Activated CD8-positive, alpha-beta T cell treated with anti-CD3 and anti-CD28 coated beads for 36 hours (primary cell): Measurements from ENCODE around the gene ZFHX3. TPM values are rescaled to one million over a fixed set of nuclear protein-coding genes. Genes with fewer than 3 reads are reported as not detected.

Experiments
- ATAC-seq: fragments of 200-7000 bp; cut with Tn5 transposase; one replicate; pipeline ENCODE4 v1.10.0; 2021; ENCODE audit warnings: mild to moderate bottlenecking, moderate library complexity
- CTCF ChIA-PET: fragments of 350-600 bp; sonication (Branson Sonifier 250); formaldehyde crosslinking; loops from one replicate; lab custom pipeline; 2021; ENCODE audit warnings: antibody characterized with exemption; lab: Charles Lee
- POLR2A ChIA-PET: fragments of 350-600 bp; sonication (Branson Sonifier 250); formaldehyde crosslinking; loops from one replicate; lab custom pipeline; 2021; ENCODE audit warnings: antibody characterized with exemption; lab: Charles Lee
- DNase-seq: peaks from one replicate; pipeline ENCODE4 v3.0.0-alpha.2; 2020
- H3K27ac Mint-ChIP-seq: one replicate; pipeline ENCODE4 v1.8.0; 2021; ENCODE audit warnings: mild to moderate bottlenecking, mixed read lengths
- H3K27me3 Mint-ChIP-seq: one replicate; pipeline ENCODE4 v1.8.0; 2021; ENCODE audit warnings: mixed read lengths
- H3K36me3 Mint-ChIP-seq: one replicate; pipeline ENCODE4 v1.8.0; 2021; ENCODE audit warnings: low read depth, mixed read lengths
- H3K4me1 Mint-ChIP-seq: one replicate; pipeline ENCODE4 v1.8.0; 2021; ENCODE audit warnings: low read depth, mixed read lengths
- H3K4me3 Mint-ChIP-seq: one replicate; pipeline ENCODE4 v1.8.0; 2021; ENCODE audit warnings: mild to moderate bottlenecking, moderate library complexity, mixed read lengths
- H3K9me3 Mint-ChIP-seq: one replicate; pipeline ENCODE4 v1.8.0; 2021; ENCODE audit warnings: mixed read lengths
- CTCF ChIP-seq: fragments of 200-600 bp; IDR thresholded peaks from one replicate; pipeline ENCODE4 v1.8.0; 2022; ENCODE audit warnings: antibody characterized with exemption, mild to moderate bottlenecking
- intact Hi-C: fragments of 100-400 bp; cut with micrococcal nuclease; formaldehyde crosslinking; loops from one replicate; pipeline ENCODE4 v1.10.0; 2022
- total RNA-seq, 2 experiments: library from RNA; stranded (reverse); gene quantifications; one replicate each; pipeline ENCODE4 v1.2.3, GENCODE V29; 2021

Gene ZFHX3
- total RNA-seq, 2 experiments from 2014 or later, result 0.16 to 0.25 TPM

GRCh38 chr16:72945611-72946010 lies 102.3 kb downstream of the ZFHX3 start:
- Mint-ChIP-seq H3K36me3 (no peaks in the 10 kb centered on the region), H3K4me3 (no peak overlapping the region), H3K27ac (no peak overlapping the region), H3K27me3 (no peaks in the 10 kb centered on the region), H3K9me3 (no peaks in the 10 kb centered on the region), H3K4me1 (no peaks in the 10 kb centered on the region)
- DNase-seq, result no peak
- intact Hi-C loops, result no loop called here
- ChIA-PET POLR2A (no interaction called here), CTCF (no interaction called here)
- ATAC-seq, result no peak
- TF ChIP-seq CTCF, result no peak

DNA sequence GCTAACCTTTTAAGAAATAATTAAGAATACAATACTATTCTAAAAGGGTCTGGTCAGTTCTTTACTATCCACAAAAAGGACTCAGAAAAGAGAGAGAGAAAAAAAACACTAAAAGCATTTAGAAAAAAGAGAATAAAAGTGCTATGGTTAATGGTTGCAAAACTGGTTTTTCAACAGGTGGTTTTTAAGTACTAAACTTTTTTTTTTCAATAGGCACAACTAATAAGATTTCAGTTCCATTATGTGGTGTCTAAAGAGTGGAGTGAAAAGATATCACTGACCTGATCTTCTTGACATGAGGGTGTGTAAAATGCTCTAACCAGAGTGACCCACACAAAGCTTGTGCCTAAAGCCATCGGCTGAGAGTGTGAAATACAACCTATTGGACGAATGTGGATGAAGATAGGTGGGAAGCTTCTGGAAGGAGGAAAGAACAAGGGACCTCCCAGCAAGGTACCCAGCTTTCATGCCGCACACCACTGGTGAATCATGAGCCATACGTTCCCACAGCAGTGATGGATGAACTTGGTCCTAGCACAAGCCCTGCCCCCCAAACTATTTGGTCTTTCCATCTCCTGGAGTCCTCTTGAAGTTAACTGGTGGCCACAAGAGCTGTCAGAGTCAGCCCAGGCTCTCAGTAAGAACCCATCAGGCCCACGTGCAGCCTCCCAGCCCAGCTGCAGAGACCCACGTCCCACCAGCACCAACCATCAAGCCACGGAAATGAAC lies 103.0 kb downstream of the ZFHX3 start:
- no peaks in the 10 kb centered on the region for H3K27me3 Mint-ChIP-seq
- ChIA-PET POLR2A (no interaction called here), CTCF (no interaction called here)
- intact Hi-C loops, result no loop called here
- DNase-seq (no peak), ATAC-seq (no peak)
- no peaks in the 10 kb centered on the region for H3K4me1 Mint-ChIP-seq
- no peaks in the 10 kb centered on the region for H3K36me3 Mint-ChIP-seq
- no peak overlapping the region for H3K27ac Mint-ChIP-seq
- no peaks in the 10 kb centered on the region for H3K9me3 Mint-ChIP-seq
- no peak for TF ChIP-seq CTCF
- H3K4me3 Mint-ChIP-seq, result no peak overlapping the region

GRCh38 chr16:72942021-72942420 lies 105.9 kb downstream of the ZFHX3 start:
- ATAC-seq (no peak), DNase-seq (no peak)
- Mint-ChIP-seq H3K4me1 (no peaks in the 10 kb centered on the region), H3K4me3 (no peak overlapping the region), H3K36me3 (no peaks in the 10 kb centered on the region), H3K9me3 (no peaks in the 10 kb centered on the region), H3K27me3 (no peaks in the 10 kb centered on the region), H3K27ac (no peak overlapping the region)
- ChIA-PET POLR2A (no interaction called here), CTCF (no interaction called here)
- no peak for TF ChIP-seq CTCF
- intact Hi-C loops, result no loop called here

- intact Hi-C loops, result no loop called here
- ATAC-seq, result no peak
- no peaks in the 10 kb centered on the region for H3K36me3 Mint-ChIP-seq
- no peak for TF ChIP-seq CTCF
- H3K27ac Mint-ChIP-seq, result no peak overlapping the region
- H3K9me3 Mint-ChIP-seq, result no peaks in the 10 kb centered on the region
- no peaks in the 10 kb centered on the region for H3K27me3 Mint-ChIP-seq
- DNase-seq, result no peak
- ChIA-PET CTCF (no interaction called here), POLR2A (no interaction called here)
- no peak overlapping the region for H3K4me3 Mint-ChIP-seq
- H3K4me1 Mint-ChIP-seq, result no peaks in the 10 kb centered on the region
These were observed 107.0 kb downstream of the ZFHX3 start for GRCh38 chr16:72940886-72941285.

DNA sequence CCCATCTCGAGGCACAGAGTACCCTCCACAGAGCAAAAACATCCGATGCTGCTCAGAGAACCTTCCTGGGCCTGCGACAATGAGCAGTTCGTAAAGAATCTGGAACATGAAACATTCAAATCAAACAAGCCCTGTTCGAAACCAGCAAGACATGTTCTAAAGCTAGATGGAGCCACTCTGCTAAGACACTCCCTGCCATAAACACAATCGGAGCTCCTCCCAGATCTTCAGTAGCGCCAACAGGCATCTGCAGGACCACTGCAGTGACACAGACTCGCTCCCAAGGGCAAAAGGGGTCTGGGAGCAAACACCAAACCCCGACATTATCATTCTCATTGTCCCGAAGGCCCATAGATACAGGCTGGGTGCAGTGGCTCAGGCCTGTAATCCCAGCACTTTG lies 108.7 kb downstream of the ZFHX3 start:
- intact Hi-C loops, result no loop called here
- no peaks in the 10 kb centered on the region for H3K4me1 Mint-ChIP-seq
- DNase-seq, result no peak
- no peaks in the 10 kb centered on the region for H3K27me3 Mint-ChIP-seq
- CTCF ChIA-PET, result no interaction called here
- no peak overlapping the region for H3K4me3 Mint-ChIP-seq
- no peaks in the 10 kb centered on the region for H3K36me3 Mint-ChIP-seq
- no peak for TF ChIP-seq CTCF
- POLR2A ChIA-PET, result no interaction called here
- H3K27ac Mint-ChIP-seq, result no peak overlapping the region
- no peaks in the 10 kb centered on the region for H3K9me3 Mint-ChIP-seq
- ATAC-seq, result no peak
